ENCODE data around the gene AHDC1. TPM values are rescaled to one million over a fixed set of nuclear protein-coding genes. Genes with fewer than 3 reads are reported as not detected.

AHDC1 gene
- total and polyA plus RNA-seq, 10 of the 15 experiments (the other 5 are each of a cell fraction or from before 2014, with no cell fraction given) = 0.21 to 13.0 (median 1.4) TPM

DNA sequence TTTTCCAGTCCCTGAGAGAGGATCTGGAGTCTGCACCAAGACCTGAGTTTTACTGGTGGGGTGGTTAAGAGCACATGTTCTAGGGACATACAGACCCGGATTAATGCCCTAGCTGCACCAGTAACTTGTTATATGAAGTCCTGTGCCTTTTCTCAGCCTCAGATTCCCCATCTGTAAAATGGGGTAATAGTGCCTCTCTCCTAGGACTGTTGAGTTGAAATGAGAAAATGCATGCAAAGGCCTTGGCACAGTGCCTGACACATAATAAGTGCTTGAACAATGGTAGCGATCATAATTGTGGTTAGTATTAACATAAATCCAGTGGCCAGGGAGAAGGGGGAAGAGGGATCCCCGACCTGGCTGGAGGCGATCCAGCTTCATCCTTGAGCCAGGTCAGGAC is 12.3 kb downstream of the AHDC1 start:
- WGBS (ENCODE audit: insufficient coverage, insufficient replicate concordance, low lambda C conversion rate, missing lambda C conversion rate) = 66% methylated on average over 4 of the region's 4 CpGs
- BruUV-seq (replicated peaks) = no TSS peak
- in situ Hi-C loops (cut with MboI) = no loop called here
- no peak for FAIRE-seq
- CTCF ChIA-PET = interaction anchor here (0.8 to 3.3 kb wide), 4 partner anchors 22 to 66 kb away, joined by 3 to 12 read pairs (median 4); no protein-coding TSS in a partner anchor
- DNase-seq (ENCODE audit: low read depth, low spot score) = no peak
- Histone ChIP-seq H4K20me1 (ENCODE audit: control insufficient read depth, insufficient read depth) (no peaks in the 10 kb centered on the region), H3K4me2 (ENCODE audit: control insufficient read depth, insufficient read depth) (no peak overlapping the region), H3K27ac (ENCODE audit: control insufficient read depth, insufficient read depth) (no peak overlapping the region), H3K36me3 (ENCODE audit: control insufficient read depth in 2 of 2, insufficient read depth in 2 of 2, low read length in 1 of 2) (no peaks in the 10 kb centered on the region; a peak in 1 of 4 replicates), H2AFZ (ENCODE audit: control insufficient read depth, low read depth, low read length) (no peak overlapping the region), H3K9me3 (replicated peaks; ENCODE audit: control insufficient read depth, insufficient read depth, low read length) (no peaks in the 10 kb centered on the region), H3K4me3 (no peak overlapping the region), H3K79me2 (ENCODE audit: control insufficient read depth, insufficient read depth, low read length) (no peaks in the 10 kb centered on the region), H3K4me1 (ENCODE audit: control insufficient read depth, insufficient read depth, low read length) (peaks cover 12% of the 10 kb centered on the region), H3K9ac (ENCODE audit: control insufficient read depth, insufficient read depth, low read length) (no peak overlapping the region), H3K27me3 (replicated peaks in 1 of 2; ENCODE audit: control insufficient read depth in 2 of 2, insufficient read depth in 2 of 2, low read length in 1 of 2) (no peaks in the 10 kb centered on the region)
- RAD21 ChIA-PET (ENCODE audit: unreplicated experiment) = interaction anchor here (0.8 kb wide), 1 partner anchor 23 kb away, joined by 3 read pairs; no protein-coding TSS in a partner anchor
- POLR2A ChIA-PET = interaction anchor here (0.7 kb wide), 1 partner anchor 10 kb away, joined by 3 read pairs; no protein-coding TSS in a partner anchor
- SMC1A ChIA-PET (ENCODE audit: uncharacterized antibody, unreplicated experiment) = interaction anchor here (1.1 kb wide), 1 partner anchor 9 kb away, joined by 4 read pairs; no protein-coding TSS in a partner anchor
- intact Hi-C loops (cut with micrococcal nuclease; ENCODE audit: unreplicated experiment) = no loop called here
- no peak for ATAC-seq
- TF ChIP-seq FOS (IDR thresholded peaks at IDR 0.05; ENCODE audit: borderline replicate concordance, extremely low read depth, insufficient read length) (no peak), ESRRA (IDR thresholded peaks at IDR 0.05; ENCODE audit: low read length) (no peak), POU2F2 (IDR thresholded peaks at IDR 0.05; ENCODE audit: borderline replicate concordance, low read depth, low read length) (no peak), TBL1XR1 (IDR thresholded peaks at IDR 0.05; ENCODE audit: low read depth, low read length) (no peak), HDAC2 (IDR thresholded peaks at IDR 0.05) (no peak), SPI1 (IDR thresholded peaks at IDR 0.05; ENCODE audit: borderline replicate concordance, insufficient read depth, low read depth, low read length) (no peak), YY1 (IDR thresholded peaks at IDR 0.05; ENCODE audit: low read depth, low read length) (no peak), GATAD2B (conservative IDR thresholded peaks at IDR 0.05; ENCODE audit: low read depth) (no peak), MYB (IDR thresholded peaks at IDR 0.05; ENCODE audit: borderline replicate concordance, low read depth, low read length) (no peak), EGR1 (IDR thresholded peaks at IDR 0.05; ENCODE audit: borderline replicate concordance in 1 of 2, low read depth in 2 of 2, low read length in 2 of 2) (no peak)
- TF ChIP-seq, protein P1, sequence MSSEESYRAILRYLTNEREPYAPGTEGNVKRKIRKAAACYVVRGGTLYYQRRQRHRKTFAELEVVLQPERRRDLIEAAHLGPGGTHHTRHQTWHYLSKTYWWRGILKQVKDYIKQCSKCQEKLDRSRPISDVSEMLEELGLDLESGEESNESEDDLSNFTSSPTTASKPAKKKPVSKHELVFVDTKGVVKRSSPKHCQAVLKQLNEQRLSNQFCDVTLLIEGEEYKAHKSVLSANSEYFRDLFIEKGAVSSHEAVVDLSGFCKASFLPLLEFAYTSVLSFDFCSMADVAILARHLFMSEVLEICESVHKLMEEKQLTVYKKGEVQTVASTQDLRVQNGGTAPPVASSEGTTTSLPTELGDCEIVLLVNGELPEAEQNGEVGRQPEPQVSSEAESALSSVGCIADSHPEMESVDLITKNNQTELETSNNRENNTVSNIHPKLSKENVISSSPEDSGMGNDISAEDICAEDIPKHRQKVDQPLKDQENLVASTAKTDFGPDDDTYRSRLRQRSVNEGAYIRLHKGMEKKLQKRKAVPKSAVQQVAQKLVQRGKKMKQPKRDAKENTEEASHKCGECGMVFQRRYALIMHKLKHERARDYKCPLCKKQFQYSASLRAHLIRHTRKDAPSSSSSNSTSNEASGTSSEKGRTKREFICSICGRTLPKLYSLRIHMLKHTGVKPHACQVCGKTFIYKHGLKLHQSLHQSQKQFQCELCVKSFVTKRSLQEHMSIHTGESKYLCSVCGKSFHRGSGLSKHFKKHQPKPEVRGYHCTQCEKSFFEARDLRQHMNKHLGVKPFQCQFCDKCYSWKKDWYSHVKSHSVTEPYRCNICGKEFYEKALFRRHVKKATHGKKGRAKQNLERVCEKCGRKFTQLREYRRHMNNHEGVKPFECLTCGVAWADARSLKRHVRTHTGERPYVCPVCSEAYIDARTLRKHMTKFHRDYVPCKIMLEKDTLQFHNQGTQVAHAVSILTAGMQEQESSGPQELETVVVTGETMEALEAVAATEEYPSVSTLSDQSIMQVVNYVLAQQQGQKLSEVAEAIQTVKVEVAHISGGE (CRISPR knock-in tag; IDR thresholded peaks at IDR 0.05) = no peak
- TF ChIP-seq, protein P2, sequence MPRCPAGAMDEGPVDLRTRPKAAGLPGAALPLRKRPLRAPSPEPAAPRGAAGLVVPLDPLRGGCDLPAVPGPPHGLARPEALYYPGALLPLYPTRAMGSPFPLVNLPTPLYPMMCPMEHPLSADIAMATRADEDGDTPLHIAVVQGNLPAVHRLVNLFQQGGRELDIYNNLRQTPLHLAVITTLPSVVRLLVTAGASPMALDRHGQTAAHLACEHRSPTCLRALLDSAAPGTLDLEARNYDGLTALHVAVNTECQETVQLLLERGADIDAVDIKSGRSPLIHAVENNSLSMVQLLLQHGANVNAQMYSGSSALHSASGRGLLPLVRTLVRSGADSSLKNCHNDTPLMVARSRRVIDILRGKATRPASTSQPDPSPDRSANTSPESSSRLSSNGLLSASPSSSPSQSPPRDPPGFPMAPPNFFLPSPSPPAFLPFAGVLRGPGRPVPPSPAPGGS (IDR thresholded peaks at IDR 0.05; ENCODE audit: borderline replicate concordance, insufficient read depth, low read depth, low read length, poor library complexity, severe bottlenecking) = no peak
- TF ChIP-seq, protein P3, sequence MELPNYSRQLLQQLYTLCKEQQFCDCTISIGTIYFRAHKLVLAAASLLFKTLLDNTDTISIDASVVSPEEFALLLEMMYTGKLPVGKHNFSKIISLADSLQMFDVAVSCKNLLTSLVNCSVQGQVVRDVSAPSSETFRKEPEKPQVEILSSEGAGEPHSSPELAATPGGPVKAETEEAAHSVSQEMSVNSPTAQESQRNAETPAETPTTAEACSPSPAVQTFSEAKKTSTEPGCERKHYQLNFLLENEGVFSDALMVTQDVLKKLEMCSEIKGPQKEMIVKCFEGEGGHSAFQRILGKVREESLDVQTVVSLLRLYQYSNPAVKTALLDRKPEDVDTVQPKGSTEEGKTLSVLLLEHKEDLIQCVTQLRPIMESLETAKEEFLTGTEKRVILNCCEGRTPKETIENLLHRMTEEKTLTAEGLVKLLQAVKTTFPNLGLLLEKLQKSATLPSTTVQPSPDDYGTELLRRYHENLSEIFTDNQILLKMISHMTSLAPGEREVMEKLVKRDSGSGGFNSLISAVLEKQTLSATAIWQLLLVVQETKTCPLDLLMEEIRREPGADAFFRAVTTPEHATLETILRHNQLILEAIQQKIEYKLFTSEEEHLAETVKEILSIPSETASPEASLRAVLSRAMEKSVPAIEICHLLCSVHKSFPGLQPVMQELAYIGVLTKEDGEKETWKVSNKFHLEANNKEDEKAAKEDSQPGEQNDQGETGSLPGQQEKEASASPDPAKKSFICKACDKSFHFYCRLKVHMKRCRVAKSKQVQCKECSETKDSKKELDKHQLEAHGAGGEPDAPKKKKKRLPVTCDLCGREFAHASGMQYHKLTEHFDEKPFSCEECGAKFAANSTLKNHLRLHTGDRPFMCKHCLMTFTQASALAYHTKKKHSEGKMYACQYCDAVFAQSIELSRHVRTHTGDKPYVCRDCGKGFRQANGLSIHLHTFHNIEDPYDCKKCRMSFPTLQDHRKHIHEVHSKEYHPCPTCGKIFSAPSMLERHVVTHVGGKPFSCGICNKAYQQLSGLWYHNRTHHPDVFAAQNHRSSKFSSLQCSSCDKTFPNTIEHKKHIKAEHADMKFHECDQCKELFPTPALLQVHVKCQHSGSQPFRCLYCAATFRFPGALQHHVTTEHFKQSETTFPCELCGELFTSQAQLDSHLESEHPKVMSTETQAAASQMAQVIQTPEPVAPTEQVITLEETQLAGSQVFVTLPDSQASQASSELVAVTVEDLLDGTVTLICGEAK (IDR thresholded peaks at IDR 0.05; ENCODE audit: borderline replicate concordance) = no peak
- TF ChIP-seq, protein P4, sequence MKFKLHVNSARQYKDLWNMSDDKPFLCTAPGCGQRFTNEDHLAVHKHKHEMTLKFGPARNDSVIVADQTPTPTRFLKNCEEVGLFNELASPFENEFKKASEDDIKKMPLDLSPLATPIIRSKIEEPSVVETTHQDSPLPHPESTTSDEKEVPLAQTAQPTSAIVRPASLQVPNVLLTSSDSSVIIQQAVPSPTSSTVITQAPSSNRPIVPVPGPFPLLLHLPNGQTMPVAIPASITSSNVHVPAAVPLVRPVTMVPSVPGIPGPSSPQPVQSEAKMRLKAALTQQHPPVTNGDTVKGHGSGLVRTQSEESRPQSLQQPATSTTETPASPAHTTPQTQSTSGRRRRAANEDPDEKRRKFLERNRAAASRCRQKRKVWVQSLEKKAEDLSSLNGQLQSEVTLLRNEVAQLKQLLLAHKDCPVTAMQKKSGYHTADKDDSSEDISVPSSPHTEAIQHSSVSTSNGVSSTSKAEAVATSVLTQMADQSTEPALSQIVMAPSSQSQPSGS (IDR thresholded peaks at IDR 0.05; ENCODE audit: low read length) = no peak
